ELF-1 (cell line): Measurements from ENCODE around the gene DDAH2.
A peak's percentile ranks its signal among the peaks of the same experiment; 100 is the strongest.
"Not testable (repeated sequence)": the region's sequence is repeated elsewhere in the genome, so short reads cannot be mapped to it uniquely, and the experiment has no call there.

Experiments
- DNase-seq: peaks from one replicate; pipeline ENCODE4 v3.0.0-alpha.2; 2016; ENCODE audit warnings: low read depth, low spot score

DDAH2 gene

GRCh38 chr6:31713991-31714684, 15.0 kb downstream of the DDAH2 start:
- peak; percentile 80 for DNase-seq

- DNase-seq = no peak
Observed at GRCh38 chr6:31713465-31713864, 15.6 kb downstream of the DDAH2 start.

- DNase-seq = no peak
Observed at GRCh38 chr6:31712296-31712695, 16.8 kb downstream of the DDAH2 start.

GRCh38 chr6:31711233-31711632, 17.9 kb downstream of the DDAH2 start:
- no peak for DNase-seq

GRCh38 chr6:31710523-31711219, 18.4 kb downstream of the DDAH2 start:
- no peak for DNase-seq

- not testable (repeated sequence) for DNase-seq
Observed at GRCh38 chr6:31709157-31709556, 19.9 kb downstream of the DDAH2 start.

- DNase-seq = no peak
Observed at GRCh38 chr6:31708224-31708623, 20.9 kb downstream of the DDAH2 start.

- no peak for DNase-seq
Observed at GRCh38 chr6:31707701-31708100, 21.4 kb downstream of the DDAH2 start.

- DNase-seq = no peak
Observed at GRCh38 chr6:31706599-31706998, 22.5 kb downstream of the DDAH2 start, which contains the start of gene LY6G6F. TSS of gene LY6G6F (plus strand) at chr6:31706866. CDS start at chr6:31706907, 41 bp downstream.

GRCh38 chr6:31705931-31706330, 23.2 kb downstream of the DDAH2 start:
- no peak for DNase-seq

- DNase-seq = peak; percentile 98
Observed at GRCh38 chr6:31702819-31703716, 26.0 kb downstream of the DDAH2 start, which contains the start of gene ABHD16A. TSS of gene ABHD16A (minus strand) at chr6:31703324. CDS start at chr6:31703281, 43 bp downstream.

- DNase-seq = no peak
Observed at GRCh38 chr6:31702405-31702818, 26.7 kb downstream of the DDAH2 start.

- DNase-seq = no peak
Observed at GRCh38 chr6:31701666-31702404, 27.3 kb downstream of the DDAH2 start.

GRCh38 chr6:31700740-31701401, 28.2 kb downstream of the DDAH2 start:
- no peak for DNase-seq

- DNase-seq = no peak
Observed at GRCh38 chr6:31697555-31697954, 31.5 kb downstream of the DDAH2 start.

GRCh38 chr6:31693535-31693934, 35.6 kb downstream of the DDAH2 start:
- no peak for DNase-seq

GRCh38 chr6:31692886-31693285, 36.2 kb downstream of the DDAH2 start:
- no peak for DNase-seq

- no peak for DNase-seq
Observed at GRCh38 chr6:31692353-31692752, 36.7 kb downstream of the DDAH2 start.

GRCh38 chr6:31691564-31692108, 37.5 kb downstream of the DDAH2 start:
- DNase-seq = no peak

GRCh38 chr6:31691078-31691463, 38.0 kb downstream of the DDAH2 start:
- DNase-seq = no peak
